Amniotic stem cell (primary cell): ENCODE results near the gene WDR81.

Experiments used
- DNase-seq: peaks from one replicate; lab custom pipeline; 2025; lab: John Stamatoyannopoulos, UW

WDR81 gene

GRCh38 chr17:1782171-1782567, 57.7 kb downstream of the WDR81 start:
- DNase-seq, result no peak

GRCh38 chr17:1783271-1783670, 58.8 kb downstream of the WDR81 start:
- DNase-seq, result no peak

DNA sequence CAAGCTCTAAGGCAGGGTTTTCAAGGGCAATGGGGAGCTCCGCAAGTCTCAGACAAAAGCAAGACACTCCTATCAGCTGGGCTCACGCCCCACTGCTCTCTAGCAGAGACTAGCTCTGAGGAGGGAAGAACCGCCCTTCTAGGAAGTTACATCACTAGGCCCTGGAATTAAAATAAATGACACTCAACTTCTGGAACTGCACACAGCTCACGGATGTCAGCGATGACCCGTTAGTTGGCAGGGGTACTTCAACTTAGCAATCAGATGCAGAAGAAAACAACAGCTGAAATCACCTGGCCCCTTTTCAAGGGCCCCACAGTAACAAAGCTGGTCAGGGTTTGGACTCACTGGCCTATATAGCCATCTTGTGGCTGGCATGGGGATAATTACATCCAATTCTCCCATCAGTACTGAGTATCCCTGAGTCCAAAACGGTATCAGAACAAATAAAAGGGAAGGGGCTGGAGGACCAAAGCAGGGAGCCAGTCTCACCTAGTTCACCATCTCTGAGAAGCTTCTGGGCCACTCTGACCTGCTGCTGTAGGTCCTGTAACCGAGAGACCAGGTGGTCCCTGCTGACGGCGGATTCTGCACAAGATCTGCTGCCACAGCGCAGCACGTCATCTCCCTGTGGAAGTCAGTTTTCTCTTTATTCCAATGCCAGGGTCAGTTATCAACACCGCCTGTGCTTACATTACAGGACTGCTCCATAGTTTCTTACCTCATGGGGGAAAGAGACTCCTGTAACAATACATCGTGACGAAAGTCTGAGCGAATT, 59.5 kb downstream of the WDR81 start:
- DNase-seq, result no peak

DNA sequence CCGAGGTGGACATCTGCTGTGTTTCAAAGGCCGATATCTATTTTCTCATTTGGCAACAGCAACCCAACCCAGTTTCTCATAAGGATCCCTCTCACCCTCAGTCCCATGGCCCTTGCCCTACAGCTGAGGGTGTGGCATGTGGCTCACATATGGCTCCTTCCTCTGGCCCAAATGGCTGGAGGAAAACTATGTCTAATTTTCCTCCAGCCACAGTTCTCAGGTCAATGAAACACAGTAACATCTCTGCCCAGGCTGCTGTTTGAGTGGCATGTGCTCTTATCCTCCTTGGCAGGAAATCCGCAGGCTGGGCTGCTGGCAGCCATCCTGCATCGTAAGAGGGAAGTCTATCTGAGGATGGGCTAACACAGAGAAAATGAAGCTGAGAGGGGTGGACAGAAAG, 61.4 kb downstream of the WDR81 start:
- DNase-seq, result no peak

DNA sequence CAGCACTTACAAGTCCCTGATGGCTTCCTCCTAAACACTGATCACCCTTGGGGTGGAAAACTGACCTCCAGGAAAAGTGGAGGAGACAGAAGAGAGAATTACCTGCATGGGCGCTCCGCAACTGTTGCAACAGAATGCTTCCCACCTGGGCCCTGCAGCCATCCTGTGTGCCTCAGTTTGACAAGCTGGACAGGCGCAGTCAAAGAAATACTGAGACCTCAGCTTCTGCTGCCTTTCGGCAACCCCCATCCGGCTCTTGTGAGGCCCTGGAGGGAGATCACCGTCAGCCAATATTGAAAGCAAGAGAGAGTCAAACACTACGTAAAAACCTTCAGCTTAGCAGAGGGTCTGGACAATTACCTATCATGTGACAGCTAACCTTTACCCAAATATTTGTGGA, 62.2 kb downstream of the WDR81 start:
- DNase-seq, result no peak

GRCh38 chr17:1787301-1787902, 62.9 kb downstream of the WDR81 start:
- DNase-seq, result peak; percentile 88
